ENCODE data around the gene KAT2B. TPM values are rescaled to one million over a fixed set of nuclear protein-coding genes. Genes with fewer than 3 reads are reported as not detected.
A peak's percentile ranks its signal among the peaks of the same experiment; 100 is the strongest.

Gene KAT2B
- total and polyA plus RNA-seq, 3 experiments from 2014 or later: 5.8 to 48.8 (median 48.7) TPM

- peaks cover 0 to 3% (median 0%) of the 10 kb centered on the region in 5 donors for H3K9me3 Mint-ChIP-seq
- H3K4me1 ChIP-seq (ENCODE audit: insufficient read depth, low read length): no peaks in the 10 kb centered on the region
- peaks cover 14% of the 10 kb centered on the region for H3K36me3 ChIP-seq (ENCODE audit: insufficient read depth, low read length)
- peaks cover 0 to 3% (median 0%) of the 10 kb centered on the region in 3 donors for H3K4me1 Mint-ChIP-seq
- no peaks in the 10 kb centered on the region for H3K27me3 Mint-ChIP-seq
- ChIA-PET POLR2A (no interaction called here), CTCF (no interaction called here)
- H3K4me3 ChIP-seq (ENCODE audit: low read length): no peak overlapping the region
- no peak overlapping the region for H3K27ac ChIP-seq (ENCODE audit: low read depth, low read length)
- H3K9me3 ChIP-seq (ENCODE audit: low read length): no peaks in the 10 kb centered on the region
- H3K4me3 Mint-ChIP-seq: no peak overlapping the region
- H3K27me3 ChIP-seq (ENCODE audit: insufficient read depth, low read length, poor library complexity, severe bottlenecking): no peaks in the 10 kb centered on the region
- no peak for DNase-seq
- H3K36me3 Mint-ChIP-seq: peaks cover 28 to 81% (median 36%) of the 10 kb centered on the region in 3 donors
- peak overlapping the region in 5 of 8 donors; percentile 11 to 52 (median 27) for H3K27ac Mint-ChIP-seq
Measured at GRCh38 chr3:20142517-20142916, 102.3 kb downstream of the KAT2B start.

- peaks cover 20% of the 10 kb centered on the region for H3K36me3 ChIP-seq (ENCODE audit: insufficient read depth, low read length)
- DNase-seq: no peak
- POLR2A ChIA-PET: no interaction called here
Measured at GRCh38 chr3:20143519-20143918, 103.3 kb downstream of the KAT2B start.

GRCh38 chr3:20145874-20146273 is 105.6 kb downstream of the KAT2B start:
- ChIA-PET CTCF (no interaction called here), POLR2A (no interaction called here)
- H3K4me1 Mint-ChIP-seq: peaks cover 0 to 1% (median 0%) of the 10 kb centered on the region in 3 donors

More at GRCh38 chr3:20143519-20143918, 103.3 kb downstream of the KAT2B start:
- CTCF ChIA-PET: interaction anchor here (0.7 kb wide), 1 partner anchor 25 kb away, joined by 3 read pairs; no protein-coding TSS in a partner anchor
- Mint-ChIP-seq H3K27ac (peak overlapping the region in 1 of 8 donors; percentile 41), H3K4me1 (peaks cover 0 to 3% (median 0%) of the 10 kb centered on the region in 3 donors), H3K36me3 (peaks cover 24 to 85% (median 39%) of the 10 kb centered on the region in 3 donors), H3K9me3 (peaks cover 0 to 3% (median 0%) of the 10 kb centered on the region in 5 donors), H3K27me3 (no peaks in the 10 kb centered on the region), H3K4me3 (no peak overlapping the region)
- Histone ChIP-seq H3K9me3 (ENCODE audit: low read length) (no peaks in the 10 kb centered on the region), H3K27me3 (ENCODE audit: insufficient read depth, low read length, poor library complexity, severe bottlenecking) (no peaks in the 10 kb centered on the region), H3K27ac (ENCODE audit: low read depth, low read length) (no peak overlapping the region), H3K4me3 (ENCODE audit: low read length) (no peak overlapping the region), H3K4me1 (ENCODE audit: insufficient read depth, low read length) (no peaks in the 10 kb centered on the region)

GRCh38 chr3:20146301-20146700 is 106.1 kb downstream of the KAT2B start:
- Histone ChIP-seq H3K27ac (ENCODE audit: low read depth, low read length) (no peak overlapping the region), H3K9me3 (ENCODE audit: low read length) (no peaks in the 10 kb centered on the region), H3K36me3 (ENCODE audit: insufficient read depth, low read length) (peaks cover 20% of the 10 kb centered on the region), H3K27me3 (ENCODE audit: insufficient read depth, low read length, poor library complexity, severe bottlenecking) (no peaks in the 10 kb centered on the region), H3K4me1 (ENCODE audit: insufficient read depth, low read length) (no peaks in the 10 kb centered on the region), H3K4me3 (ENCODE audit: low read length) (no peak overlapping the region)
- CTCF ChIA-PET: no interaction called here
- DNase-seq: no peak
- Mint-ChIP-seq H3K36me3 (peaks cover 20 to 86% (median 36%) of the 10 kb centered on the region in 3 donors), H3K4me1 (no peaks in the 10 kb centered on the region), H3K27ac (peak overlapping the region in 4 of 8 donors; percentile 26 to 43 (median 36)), H3K9me3 (peaks cover 0 to 3% (median 0%) of the 10 kb centered on the region in 5 donors), H3K4me3 (no peak overlapping the region), H3K27me3 (no peaks in the 10 kb centered on the region)
- POLR2A ChIA-PET: no interaction called here

More at GRCh38 chr3:20145874-20146273, 105.6 kb downstream of the KAT2B start:
- Histone ChIP-seq H3K9me3 (ENCODE audit: low read length) (no peaks in the 10 kb centered on the region), H3K27me3 (ENCODE audit: insufficient read depth, low read length, poor library complexity, severe bottlenecking) (no peaks in the 10 kb centered on the region), H3K36me3 (ENCODE audit: insufficient read depth, low read length) (peaks cover 20% of the 10 kb centered on the region), H3K27ac (ENCODE audit: low read depth, low read length) (no peak overlapping the region), H3K4me1 (ENCODE audit: insufficient read depth, low read length) (no peaks in the 10 kb centered on the region), H3K4me3 (ENCODE audit: low read length) (no peak overlapping the region)
- no peak for DNase-seq
- Mint-ChIP-seq H3K4me3 (no peak overlapping the region), H3K27me3 (no peaks in the 10 kb centered on the region), H3K9me3 (peaks cover 0 to 3% (median 0%) of the 10 kb centered on the region in 5 donors), H3K27ac (peak overlapping the region in 3 of 8 donors; percentile 24 to 38 (median 26)), H3K36me3 (peaks cover 23 to 86% (median 39%) of the 10 kb centered on the region in 3 donors)

GRCh38 chr3:20147361-20147760 is 107.1 kb downstream of the KAT2B start:
- no peaks in the 10 kb centered on the region for H3K27me3 Mint-ChIP-seq
- DNase-seq: no peak
- H3K27ac ChIP-seq (ENCODE audit: low read depth, low read length): no peak overlapping the region
- no peak overlapping the region for H3K4me3 Mint-ChIP-seq
- no peaks in the 10 kb centered on the region for H3K4me1 ChIP-seq (ENCODE audit: insufficient read depth, low read length)
- H3K9me3 ChIP-seq (ENCODE audit: low read length): no peaks in the 10 kb centered on the region
- CTCF ChIA-PET: no interaction called here
- H3K4me3 ChIP-seq (ENCODE audit: low read length): no peak overlapping the region
- peaks cover 0 to 3% (median 0%) of the 10 kb centered on the region in 5 donors for H3K9me3 Mint-ChIP-seq
- peaks cover 17 to 83% (median 31%) of the 10 kb centered on the region in 3 donors for H3K36me3 Mint-ChIP-seq
- POLR2A ChIA-PET: no interaction called here
- H3K27ac Mint-ChIP-seq: peak overlapping the region in 3 of 8 donors; percentile 2 to 57 (median 50)
- H3K36me3 ChIP-seq (ENCODE audit: insufficient read depth, low read length): peaks cover 20% of the 10 kb centered on the region
- H3K4me1 Mint-ChIP-seq: no peaks in the 10 kb centered on the region
- no peaks in the 10 kb centered on the region for H3K27me3 ChIP-seq (ENCODE audit: insufficient read depth, low read length, poor library complexity, severe bottlenecking)

- peaks cover 6 to 77% (median 22%) of the 10 kb centered on the region in 3 donors for H3K36me3 Mint-ChIP-seq
- no peaks in the 10 kb centered on the region for H3K27me3 Mint-ChIP-seq
- H3K27ac Mint-ChIP-seq: peak overlapping the region in 1 of 8 donors; percentile 78
- no peaks in the 10 kb centered on the region for H3K9me3 Mint-ChIP-seq
- Histone ChIP-seq H3K4me1 (ENCODE audit: insufficient read depth, low read length) (no peaks in the 10 kb centered on the region), H3K27ac (ENCODE audit: low read depth, low read length) (no peak overlapping the region), H3K9me3 (ENCODE audit: low read length) (no peaks in the 10 kb centered on the region), H3K27me3 (ENCODE audit: insufficient read depth, low read length, poor library complexity, severe bottlenecking) (no peaks in the 10 kb centered on the region), H3K4me3 (ENCODE audit: low read length) (no peak overlapping the region), H3K36me3 (ENCODE audit: insufficient read depth, low read length) (peaks cover 10% of the 10 kb centered on the region)
- no peak overlapping the region for H3K4me3 Mint-ChIP-seq
- ChIA-PET POLR2A (no interaction called here), CTCF (no interaction called here)
- no peaks in the 10 kb centered on the region for H3K4me1 Mint-ChIP-seq
- DNase-seq: no peak
Measured at GRCh38 chr3:20148466-20148865, 108.2 kb downstream of the KAT2B start.

- Mint-ChIP-seq H3K4me1 (no peaks in the 10 kb centered on the region), H3K27ac (peak overlapping the region in 1 of 8 donors; percentile 80), H3K9me3 (no peaks in the 10 kb centered on the region), H3K36me3 (peaks cover 0 to 52% (median 14%) of the 10 kb centered on the region in 3 donors), H3K4me3 (no peak overlapping the region), H3K27me3 (no peaks in the 10 kb centered on the region)
- Histone ChIP-seq H3K4me3 (ENCODE audit: low read length) (no peak overlapping the region), H3K27ac (ENCODE audit: low read depth, low read length) (no peak overlapping the region), H3K27me3 (ENCODE audit: insufficient read depth, low read length, poor library complexity, severe bottlenecking) (no peaks in the 10 kb centered on the region), H3K4me1 (ENCODE audit: insufficient read depth, low read length) (no peaks in the 10 kb centered on the region), H3K36me3 (ENCODE audit: insufficient read depth, low read length) (no peaks in the 10 kb centered on the region), H3K9me3 (ENCODE audit: low read length) (no peaks in the 10 kb centered on the region)
- ChIA-PET POLR2A (no interaction called here), CTCF (interaction anchor here (1.1 kb wide), 1 partner anchor 113 kb away, joined by 3 read pairs; no protein-coding TSS in a partner anchor)
- DNase-seq: no peak
Measured at GRCh38 chr3:20154078-20154477, 113.8 kb downstream of the KAT2B start.

- H3K9me3 Mint-ChIP-seq: no peaks in the 10 kb centered on the region
- H3K4me1 Mint-ChIP-seq: peaks cover 4 to 7% (median 5%) of the 10 kb centered on the region in 3 donors
- H3K36me3 Mint-ChIP-seq: peaks cover 0 to 46% (median 10%) of the 10 kb centered on the region in 3 donors
- H3K27me3 Mint-ChIP-seq: no peaks in the 10 kb centered on the region
- Histone ChIP-seq H3K4me1 (ENCODE audit: insufficient read depth, low read length) (peaks cover 2% of the 10 kb centered on the region), H3K36me3 (ENCODE audit: insufficient read depth, low read length) (no peaks in the 10 kb centered on the region), H3K27me3 (ENCODE audit: insufficient read depth, low read length, poor library complexity, severe bottlenecking) (no peaks in the 10 kb centered on the region), H3K4me3 (ENCODE audit: low read length) (no peak overlapping the region), H3K9me3 (ENCODE audit: low read length) (no peaks in the 10 kb centered on the region), H3K27ac (ENCODE audit: low read depth, low read length) (no peak overlapping the region)
- DNase-seq: no peak
- no peak overlapping the region for H3K4me3 Mint-ChIP-seq
- POLR2A ChIA-PET: no interaction called here
- peak overlapping the region in 3 of 8 donors; percentile 15 to 49 (median 37) for H3K27ac Mint-ChIP-seq
- CTCF ChIA-PET: no interaction called here
Measured at GRCh38 chr3:20154928-20155327, 114.7 kb downstream of the KAT2B start.
